SHP77 (cell line): Measurements from ENCODE around the gene APOBEC3G.
"Not testable (repeated sequence)": the region's sequence is repeated elsewhere in the genome, so short reads cannot be mapped to it uniquely, and the experiment has no call there.

ENCODE experiments used
- DNase-seq, 2 experiments: peaks; one replicate each; lab custom pipeline; 2025; lab: John Stamatoyannopoulos, UW

The APOBEC3G gene

GRCh38 chr22:39077026-39077840 is at the start of gene APOBEC3G:
TSS of gene APOBEC3G (plus strand) at chr22:39077275. CDS start at chr22:39077362, 87 bp downstream.
- DNase-seq = not testable (repeated sequence)

GRCh38 chr22:39027717-39028116 is 49.4 kb upstream of the APOBEC3G start:
- DNase-seq = no peak

- DNase-seq = no peak
These were observed 48.8 kb upstream of the APOBEC3G start for GRCh38 chr22:39028281-39028680.

- no peak for DNase-seq
These were observed 47.8 kb upstream of the APOBEC3G start for GRCh38 chr22:39029227-39029626.

GRCh38 chr22:39030705-39031104 is 46.4 kb upstream of the APOBEC3G start:
- DNase-seq = no peak

- DNase-seq = not testable (repeated sequence)
These were observed 45.4 kb upstream of the APOBEC3G start for GRCh38 chr22:39031434-39032295.

GRCh38 chr22:39037071-39037470 is 40.0 kb upstream of the APOBEC3G start:
- DNase-seq = not testable (repeated sequence)

- DNase-seq = no peak
These were observed 37.6 kb upstream of the APOBEC3G start for GRCh38 chr22:39039306-39040126.

GRCh38 chr22:39040155-39040537 is 36.9 kb upstream of the APOBEC3G start:
- DNase-seq = not testable (repeated sequence)

- peak in 1 of 2 experiments; percentile 7 for DNase-seq
These were observed 36.4 kb upstream of the APOBEC3G start, which contains the start of gene APOBEC3F for GRCh38 chr22:39040538-39041296. TSS of gene APOBEC3F (plus strand) at chr22:39040864. CDS start at chr22:39040961, 97 bp downstream.

GRCh38 chr22:39041908-39042307 is 35.2 kb upstream of the APOBEC3G start:
- no peak for DNase-seq

GRCh38 chr22:39043063-39043462 is 34.0 kb upstream of the APOBEC3G start:
- not testable (repeated sequence) for DNase-seq

GRCh38 chr22:39045136-39045535 is 31.9 kb upstream of the APOBEC3G start:
- DNase-seq = not testable (repeated sequence)

GRCh38 chr22:39049486-39049885 is 27.6 kb upstream of the APOBEC3G start:
- DNase-seq = not testable (repeated sequence)

- DNase-seq = not testable (repeated sequence)
These were observed 25.1 kb upstream of the APOBEC3G start for GRCh38 chr22:39051844-39052495.

GRCh38 chr22:39055658-39056057 is 21.4 kb upstream of the APOBEC3G start:
- no peak for DNase-seq

- DNase-seq = not testable (repeated sequence)
These were observed 15.8 kb upstream of the APOBEC3G start for GRCh38 chr22:39061290-39061689.

GRCh38 chr22:39061951-39062350 is 15.1 kb upstream of the APOBEC3G start:
- not testable (repeated sequence) for DNase-seq

GRCh38 chr22:39063904-39064303 is 13.2 kb upstream of the APOBEC3G start:
- not testable (repeated sequence) for DNase-seq
